Activated CD8-positive, alpha-beta memory T cell treated with anti-CD3 and anti-CD28 coated beads for 24 hours (primary cell): ENCODE data around the gene HMGB4.

Experiments used
- DNase-seq: peaks from one replicate; pipeline ENCODE4 v3.0.0-alpha.2; 2020

Gene HMGB4

GRCh38 chr1:33902486-33903209, 38.8 kb downstream of the HMGB4 start:
- no peak for DNase-seq

- DNase-seq, result no peak
Measured at GRCh38 chr1:33903210-33903589, 39.3 kb downstream of the HMGB4 start.

GRCh38 chr1:33905241-33905640, 41.4 kb downstream of the HMGB4 start:
- DNase-seq, result no peak

- DNase-seq, result no peak
Measured at GRCh38 chr1:33906156-33906555, 42.3 kb downstream of the HMGB4 start.

- no peak for DNase-seq
Measured at GRCh38 chr1:33908324-33908956, 44.6 kb downstream of the HMGB4 start.
